Activated CD4-positive, CD25-positive, alpha-beta regulatory T cell treated with anti-CD3 and anti-CD28 coated beads, Interleukin-2, amount 50 U/mL, for 16 hours (primary cell): ENCODE results near the gene NR2C1.

Experiments
- DNase-seq: peaks from one replicate; pipeline ENCODE4 v3.0.0-alpha.2; 2020; ENCODE audit warnings: low read depth, low spot score

The NR2C1 gene

DNA sequence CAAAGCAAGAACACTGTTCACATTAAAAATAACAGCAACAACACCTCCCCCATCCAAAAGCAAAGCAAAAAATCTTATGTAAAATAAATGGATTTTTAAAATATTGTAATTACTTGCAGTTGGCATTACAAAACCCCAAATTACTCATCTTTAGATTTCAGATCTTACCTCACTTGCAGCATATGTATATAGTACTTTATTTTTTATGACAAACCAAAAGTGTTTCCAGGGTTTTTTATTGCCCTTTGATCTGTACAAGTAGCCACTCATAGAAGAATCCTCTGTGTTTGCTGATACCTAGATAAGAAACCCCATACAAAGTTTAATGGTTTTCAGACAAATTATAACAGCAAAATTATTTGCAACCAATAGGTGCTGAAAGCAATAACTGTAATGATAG is 12.2 kb upstream of the NR2C1 start:
- DNase-seq = no peak

DNA sequence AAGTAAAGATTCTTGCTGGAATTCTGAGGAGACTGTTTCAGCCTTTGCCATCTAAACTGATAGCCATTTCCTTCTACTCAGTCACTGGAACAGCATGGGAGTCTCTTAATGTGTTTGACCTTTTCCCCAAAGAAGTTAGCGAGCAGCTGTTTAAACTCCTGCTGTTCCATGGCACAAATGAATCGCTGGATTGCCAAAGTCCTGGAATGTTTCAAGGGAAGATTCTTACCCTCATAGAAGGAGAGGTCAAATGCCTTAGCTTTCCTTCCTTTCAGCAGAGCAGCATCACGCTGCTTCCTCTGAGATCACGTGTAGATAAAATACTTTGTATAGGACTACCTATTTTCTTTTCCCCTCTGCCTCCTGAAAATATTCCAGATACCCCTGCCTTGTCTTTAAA is 10.5 kb upstream of the NR2C1 start:
- no peak for DNase-seq

DNA sequence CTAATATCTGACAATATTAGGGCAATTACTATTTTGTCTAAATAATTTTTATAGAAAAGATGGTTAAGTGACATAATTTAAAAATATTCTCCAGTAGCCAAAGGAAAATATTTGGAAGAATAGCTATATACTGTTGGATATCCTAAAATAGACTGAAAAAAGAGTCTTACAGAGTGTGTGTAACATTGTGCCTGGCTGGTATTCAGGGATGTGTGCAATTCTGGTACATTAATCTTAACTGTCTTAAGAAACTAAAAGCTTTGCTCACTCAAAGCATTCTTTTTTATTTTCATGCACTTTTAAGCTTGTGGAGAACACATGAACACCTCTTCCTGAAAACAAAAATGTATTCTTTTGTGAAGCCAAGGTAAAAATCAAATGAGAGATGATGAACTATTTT is 10.1 kb upstream of the NR2C1 start:
- DNase-seq = no peak

DNA sequence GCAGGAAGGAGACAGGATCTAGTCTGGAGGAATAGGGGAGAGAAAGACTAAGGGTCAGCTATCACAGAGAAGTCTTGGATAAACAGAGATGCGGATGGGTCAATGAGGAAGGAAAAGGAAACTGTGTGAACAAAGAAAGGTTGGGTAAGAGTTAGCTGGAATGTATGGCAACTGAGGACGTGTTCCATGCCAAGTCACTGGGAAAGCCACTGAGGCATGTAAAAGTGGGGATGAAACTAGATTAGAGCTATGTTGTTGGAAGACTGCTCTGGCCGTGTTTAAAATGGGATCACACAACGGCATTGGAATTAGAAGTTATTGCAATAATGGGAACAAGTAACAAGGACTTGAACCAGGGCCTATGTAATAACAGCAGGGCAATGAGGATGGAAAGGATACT is 3.9 kb upstream of the NR2C1 start:
- DNase-seq = no peak

DNA sequence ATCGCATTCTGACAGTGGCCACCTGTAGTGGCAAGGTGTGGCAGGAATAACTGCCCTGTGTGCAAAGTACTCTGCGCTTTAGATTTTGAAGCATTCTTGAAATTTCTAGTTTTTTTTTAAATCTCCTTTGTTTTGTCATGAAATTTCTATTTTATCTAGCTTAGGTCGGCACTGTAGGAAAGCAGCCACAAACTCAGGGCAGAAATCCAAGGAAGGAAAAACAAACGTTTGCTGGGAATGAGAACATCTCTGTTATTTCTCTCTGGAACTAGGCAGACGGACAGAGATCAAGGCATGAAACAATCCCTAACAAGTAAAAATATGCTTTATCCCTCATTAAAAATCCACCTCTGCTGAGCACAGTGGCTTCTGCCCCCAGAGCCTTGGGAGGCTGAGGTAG is 1.3 kb upstream of the NR2C1 start:
- no peak for DNase-seq

DNA sequence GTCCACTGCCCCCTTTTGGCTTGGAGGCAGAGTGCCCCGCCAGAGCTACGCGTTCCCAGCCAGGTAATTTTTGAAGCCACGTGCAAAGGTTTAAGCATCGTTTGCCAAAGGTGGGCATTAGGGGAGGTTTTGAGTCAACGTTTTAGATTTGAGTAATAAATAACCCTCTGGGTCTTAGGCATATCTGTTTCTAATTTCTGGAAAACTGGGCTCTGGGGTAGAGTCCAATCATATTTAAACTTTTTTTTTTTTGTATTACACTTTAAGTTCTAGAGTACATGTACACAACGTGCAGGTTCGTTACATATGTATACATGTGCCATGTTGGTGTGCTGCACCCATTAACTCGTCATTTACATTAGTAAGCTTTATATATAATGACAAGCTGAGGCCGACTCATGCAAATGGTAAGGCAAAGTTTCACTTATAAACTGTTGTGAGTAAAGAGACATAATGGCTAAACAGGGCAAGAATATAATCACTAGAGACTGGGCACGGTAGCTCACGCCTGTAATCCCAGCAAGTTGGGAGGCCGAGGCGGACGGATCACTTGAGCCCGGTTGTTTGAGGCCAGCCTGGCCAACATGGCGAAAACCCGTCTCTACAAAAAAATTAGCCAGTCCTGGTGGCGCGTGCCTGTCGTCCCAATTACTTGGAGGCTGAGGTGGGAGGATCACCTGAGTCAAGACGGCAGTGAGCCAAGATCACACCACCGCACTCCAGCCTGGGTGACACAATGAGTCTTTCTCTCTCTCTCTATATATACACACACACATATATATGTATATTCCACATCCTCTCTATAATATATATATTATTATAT is 491 bp upstream of the NR2C1 start:
- DNase-seq = no peak

DNA sequence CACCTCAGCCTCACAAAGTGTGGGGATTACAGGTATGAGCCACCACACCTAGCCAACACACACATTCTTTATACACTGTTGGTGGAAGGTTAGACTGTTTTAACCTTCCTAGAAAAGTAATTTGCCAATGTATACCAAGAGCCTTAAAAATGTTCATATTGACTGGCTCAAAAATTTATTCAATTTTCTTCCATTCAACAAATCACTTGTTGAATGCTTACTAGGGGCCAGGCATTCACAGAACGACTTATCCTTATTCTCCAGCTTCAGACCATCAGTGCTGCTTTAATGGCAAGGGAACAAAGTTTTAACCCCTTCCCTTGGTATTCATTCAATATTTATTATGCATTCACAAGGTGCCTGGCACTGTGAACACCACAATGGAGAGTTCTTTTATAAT is 3.0 kb downstream of the NR2C1 start:
- no peak for DNase-seq

DNA sequence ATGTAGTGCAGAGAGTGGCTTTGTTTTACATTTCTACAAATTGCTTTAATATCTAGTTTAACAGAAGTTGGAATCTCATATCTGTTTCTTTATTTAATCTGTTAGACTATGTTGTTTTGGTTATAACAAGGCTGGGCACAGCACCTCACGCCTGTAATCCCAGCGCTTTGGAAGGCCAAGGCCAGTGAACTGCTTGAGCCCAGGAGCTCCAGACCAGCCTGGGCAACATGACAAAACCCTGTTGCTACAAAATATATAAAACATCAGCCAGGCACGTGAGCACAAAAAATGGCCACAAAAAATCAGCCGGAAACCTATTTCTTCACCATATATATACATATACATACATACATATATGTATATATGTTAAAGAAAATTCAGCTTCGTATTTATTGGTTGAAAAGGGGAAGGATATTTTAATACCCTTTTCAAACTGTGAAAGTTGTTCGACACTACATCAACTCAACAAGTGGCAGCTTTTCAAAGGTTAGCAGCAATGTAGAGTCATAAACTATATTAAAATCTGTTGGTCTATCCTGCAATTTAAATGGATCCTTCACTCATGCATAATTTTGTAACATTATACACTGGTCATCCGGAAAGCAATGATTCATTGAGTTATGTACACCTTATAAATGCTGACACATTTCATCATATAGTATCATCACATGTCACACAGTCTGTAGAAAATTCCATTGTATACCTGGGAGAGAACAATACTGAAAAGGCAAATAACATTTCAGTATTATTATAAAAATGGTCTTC is 7.1 kb downstream of the NR2C1 start:
- no peak for DNase-seq

DNA sequence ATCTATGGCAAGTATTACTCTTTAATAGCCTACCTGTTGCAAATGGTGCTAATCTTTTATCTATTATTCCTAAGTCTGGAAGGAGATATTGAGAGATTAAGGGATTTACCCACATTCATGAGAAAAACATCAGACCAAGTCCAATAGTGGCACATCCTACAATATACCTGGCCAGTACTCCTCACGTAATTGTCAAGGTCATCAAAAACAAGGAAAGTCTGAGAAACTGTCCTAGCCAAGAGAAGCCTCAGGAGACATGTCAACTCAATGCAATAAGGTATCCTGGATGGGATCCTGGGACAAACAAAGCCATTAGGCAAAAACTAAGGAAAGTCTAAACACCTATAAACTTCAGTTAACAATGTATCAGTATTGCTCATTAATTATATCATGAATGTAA is 12.5 kb downstream of the NR2C1 start:
- DNase-seq = no peak

DNA sequence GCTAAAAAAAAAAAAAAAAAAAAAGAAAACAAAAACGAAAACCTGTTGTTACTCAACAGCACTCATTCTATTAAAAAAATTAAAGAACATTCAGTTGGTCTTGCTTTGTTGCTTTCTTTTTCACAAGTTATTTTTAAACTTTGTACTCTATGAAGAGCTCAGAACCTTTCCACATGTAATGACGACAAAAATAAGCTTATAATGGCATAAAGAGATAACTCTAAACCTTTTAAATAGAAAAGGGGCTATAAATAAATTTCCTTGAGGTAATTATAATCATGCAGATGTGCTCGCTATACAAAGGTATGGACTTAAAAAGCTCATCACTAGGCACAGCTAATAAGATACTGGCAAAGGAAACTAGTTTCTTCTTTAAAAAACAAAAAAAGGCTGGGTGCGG is 13.4 kb downstream of the NR2C1 start:
- no peak for DNase-seq

DNA sequence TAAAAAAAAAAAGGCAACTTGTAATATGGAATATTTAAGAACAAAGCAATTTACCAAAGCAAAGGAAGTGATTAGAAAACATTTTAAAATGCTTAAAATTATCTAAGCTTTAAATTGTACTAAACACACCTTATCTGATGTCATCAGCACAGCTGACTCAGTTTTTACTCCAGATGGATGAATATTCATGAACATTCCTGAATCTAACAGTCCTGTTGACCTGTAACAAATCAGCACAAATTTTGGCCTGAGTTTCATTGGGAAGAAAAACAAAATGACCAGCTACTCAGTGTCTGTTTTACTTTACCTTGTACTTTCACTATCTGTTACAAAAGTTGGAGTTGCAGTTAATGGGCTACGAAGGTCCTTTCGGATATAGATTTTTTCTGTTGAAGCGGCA is 16.0 kb downstream of the NR2C1 start:
- no peak for DNase-seq

DNA sequence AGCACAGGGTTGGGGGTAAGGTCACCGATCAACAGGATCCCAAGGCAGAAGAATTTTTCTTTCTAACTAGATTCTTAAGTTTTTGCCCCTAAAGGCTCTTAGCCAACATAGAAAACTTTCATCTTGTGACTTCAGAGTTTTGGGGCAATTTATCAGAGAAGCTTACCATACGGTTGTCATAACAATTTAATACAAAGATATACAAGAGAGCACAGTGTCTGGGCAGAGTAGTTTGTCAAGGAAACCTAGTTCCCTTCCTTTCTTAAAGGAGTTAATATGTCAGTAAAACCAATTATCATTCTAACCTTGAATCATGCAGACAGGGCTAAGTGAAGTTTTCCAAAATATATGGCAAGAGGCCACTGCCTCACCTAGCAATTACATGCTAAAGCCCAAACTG is 18.4 kb downstream of the NR2C1 start:
- no peak for DNase-seq

DNA sequence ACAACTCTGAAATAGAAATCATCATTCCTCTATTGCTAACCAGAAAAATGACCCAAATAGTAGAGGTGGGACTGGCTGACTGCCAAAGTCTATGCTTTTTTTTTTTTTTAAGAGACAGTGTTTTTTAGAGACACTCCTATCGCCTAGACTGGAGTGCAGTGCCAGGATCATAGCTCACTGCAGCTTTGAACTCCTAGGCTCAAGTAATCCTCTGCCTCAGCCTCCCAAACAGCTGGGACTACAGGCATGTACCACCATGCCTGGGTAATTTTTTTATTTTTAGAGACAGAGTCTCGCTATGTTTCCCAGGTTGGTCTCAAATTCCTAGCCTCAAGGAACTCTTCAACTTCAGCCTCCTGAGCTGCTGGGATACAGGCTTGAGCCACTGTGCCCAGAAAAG is 19.2 kb downstream of the NR2C1 start:
- no peak for DNase-seq

DNA sequence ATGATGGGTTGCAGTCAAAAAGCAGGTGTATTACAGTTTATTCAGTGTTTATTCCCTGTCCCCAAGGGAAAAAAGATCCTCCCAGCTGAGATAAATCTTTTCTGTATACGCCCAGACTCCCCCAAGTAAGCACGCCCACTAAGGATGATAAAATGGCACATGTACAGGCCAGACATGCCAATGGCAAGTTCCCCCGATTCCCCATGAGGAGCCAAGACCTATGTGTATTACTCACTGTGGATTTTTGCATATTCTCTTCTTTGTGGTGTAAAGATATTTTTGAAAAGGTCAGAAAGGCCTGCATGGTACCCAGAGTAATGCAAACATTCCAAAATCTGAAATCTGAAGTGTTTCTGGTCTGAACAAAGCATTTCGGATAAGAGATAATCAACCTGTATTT is 22.2 kb downstream of the NR2C1 start:
- DNase-seq = no peak

DNA sequence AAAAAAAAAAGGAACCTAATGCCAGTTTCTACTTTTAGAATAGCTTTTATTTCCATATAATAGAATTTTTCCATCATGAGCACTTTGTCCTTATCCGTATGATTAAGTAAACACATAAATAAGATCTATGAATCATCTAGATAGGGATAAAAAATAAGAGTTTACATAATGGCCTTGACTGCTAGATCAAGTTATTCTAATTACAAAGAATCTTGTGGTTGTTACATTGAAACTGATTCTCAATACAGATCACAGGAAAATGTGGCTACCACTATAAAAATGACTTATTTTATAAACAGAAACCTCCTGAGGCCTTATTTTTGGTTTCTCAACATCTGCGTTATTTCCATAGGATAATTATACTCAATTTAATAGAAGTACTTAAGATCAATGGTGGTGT is 35.5 kb downstream of the NR2C1 start:
- no peak for DNase-seq

DNA sequence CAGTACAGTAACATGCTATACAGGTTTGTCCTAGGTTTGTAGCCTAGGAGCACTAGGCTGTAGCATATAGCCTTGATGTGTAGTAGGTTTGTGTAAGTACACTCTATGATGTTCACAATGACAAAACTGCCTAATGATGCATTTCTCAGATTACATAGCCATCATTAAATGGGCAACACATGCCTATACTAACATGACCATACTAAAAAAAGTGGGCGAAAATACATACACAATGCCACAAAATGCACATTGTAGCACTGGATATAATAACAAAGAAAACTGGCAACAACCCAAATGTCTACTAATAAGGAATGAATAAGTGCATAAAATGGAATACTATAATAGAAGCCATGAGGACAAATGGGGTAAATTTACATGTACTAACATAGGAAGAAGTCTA is 38.7 kb downstream of the NR2C1 start:
- DNase-seq = no peak

DNA sequence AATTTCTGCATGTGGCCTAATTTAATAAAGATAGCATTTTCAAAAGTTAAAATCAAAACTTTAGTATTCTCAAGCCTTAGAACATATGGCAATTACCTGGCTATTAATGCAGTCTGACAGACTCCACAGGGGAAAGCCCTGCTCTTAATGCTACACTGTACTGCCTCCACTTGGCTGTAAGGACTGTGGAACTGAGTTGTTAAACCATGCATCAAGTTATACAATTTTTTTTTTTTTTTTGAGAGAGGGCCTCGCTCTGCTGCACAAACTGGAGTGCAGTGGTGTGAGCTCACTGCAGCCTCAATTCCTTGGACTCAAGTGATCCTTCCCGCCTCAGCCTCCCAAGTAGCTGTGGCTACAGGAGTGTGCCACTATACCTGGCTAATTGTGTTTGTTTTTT is 50.9 kb downstream of the NR2C1 start:
- DNase-seq = no peak

DNA sequence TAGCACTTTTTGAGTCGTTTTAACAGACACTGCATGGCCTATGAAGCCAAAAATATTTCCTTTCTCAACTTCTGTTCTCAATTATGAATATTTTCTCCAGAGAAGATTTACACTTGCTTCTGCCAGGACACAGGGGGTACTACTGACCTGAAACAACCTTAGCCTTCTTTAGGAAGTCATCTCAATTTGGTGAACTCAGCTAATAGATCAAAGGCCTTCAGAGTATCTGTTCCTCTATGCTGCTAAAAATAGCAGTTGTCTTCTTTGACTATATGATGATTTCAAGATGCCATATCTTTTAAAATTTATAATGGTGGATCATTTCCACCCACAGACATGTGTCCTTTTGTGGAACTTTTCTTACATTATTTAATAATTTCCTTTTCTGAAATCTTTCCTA is 55.9 kb downstream of the NR2C1 start:
- DNase-seq = no peak

DNA sequence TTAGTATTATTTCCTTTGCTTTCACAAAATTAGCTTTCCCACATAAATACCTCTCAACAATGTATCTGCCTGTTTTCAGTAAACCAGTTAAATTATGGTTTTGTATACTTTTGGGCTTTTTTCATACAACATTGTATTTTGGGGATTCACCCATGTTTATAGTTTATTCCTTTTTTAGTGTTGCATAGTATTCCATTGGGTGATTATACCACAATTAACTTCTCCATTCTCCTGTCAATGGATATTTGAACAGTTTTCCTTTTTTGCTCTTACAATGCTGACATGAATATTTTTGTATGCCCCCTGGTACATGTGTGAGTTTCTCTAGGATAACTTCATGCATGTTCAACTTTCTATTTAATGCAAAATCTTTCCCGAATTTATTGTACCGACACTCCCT is 57.3 kb downstream of the NR2C1 start:
- DNase-seq = no peak

DNA sequence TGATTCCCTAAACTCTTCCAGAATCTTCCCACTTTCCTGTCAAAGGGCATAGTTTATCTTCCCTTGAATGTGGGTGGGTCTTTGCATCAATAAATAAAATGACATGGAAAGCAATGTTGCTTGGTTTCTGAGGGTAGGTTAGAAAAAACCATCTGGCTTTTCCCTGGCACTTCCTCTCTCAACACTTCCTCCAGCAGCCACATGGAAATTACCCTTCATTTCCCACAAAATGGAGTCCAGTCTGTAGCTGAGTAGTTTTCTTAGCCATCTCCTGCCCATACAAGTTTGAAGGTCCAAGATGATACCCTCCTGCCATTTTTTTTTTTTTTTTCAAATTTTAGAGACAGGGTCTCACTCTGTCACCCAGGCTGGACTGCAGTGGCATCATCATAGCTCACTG is 58.9 kb downstream of the NR2C1 start:
- DNase-seq = no peak

DNA sequence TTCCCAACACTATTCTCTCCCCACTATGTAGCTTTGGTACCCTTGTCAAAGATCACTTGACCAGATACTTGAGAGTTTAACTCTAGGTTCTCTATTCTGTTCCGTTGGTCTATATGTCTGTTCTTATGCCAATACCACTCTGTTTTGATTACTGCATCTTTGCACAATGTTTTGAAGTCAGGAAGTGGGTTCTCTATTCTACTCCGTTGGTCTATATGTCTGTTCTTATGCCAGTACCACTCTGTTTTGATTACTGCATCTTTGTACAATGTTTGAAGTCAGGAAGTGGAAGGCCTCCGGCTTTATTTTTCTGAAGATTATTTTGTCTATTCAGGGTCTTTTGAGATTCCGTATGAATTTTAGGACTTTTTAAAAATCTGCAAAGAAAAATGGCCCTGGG is 67.2 kb downstream of the NR2C1 start:
- DNase-seq = no peak

DNA sequence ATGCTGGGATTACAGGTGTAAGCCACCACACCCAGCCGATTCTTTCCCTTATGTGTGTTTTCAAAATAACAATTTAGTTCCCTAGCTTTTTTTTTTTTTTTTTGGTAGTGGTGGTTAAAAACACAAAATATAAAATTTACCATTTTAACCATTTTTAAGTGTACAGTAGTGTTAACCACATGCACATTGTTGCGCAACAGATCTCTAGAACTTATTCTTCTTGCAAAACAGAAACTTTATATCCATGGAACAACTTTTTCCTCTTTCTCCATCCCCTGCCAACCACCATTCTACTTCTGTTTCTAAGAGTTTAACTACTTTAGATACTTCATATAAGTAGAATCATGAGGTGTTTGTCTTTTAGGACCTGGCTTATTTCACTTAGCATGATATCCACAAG is 68.8 kb downstream of the NR2C1 start:
- no peak for DNase-seq

DNA sequence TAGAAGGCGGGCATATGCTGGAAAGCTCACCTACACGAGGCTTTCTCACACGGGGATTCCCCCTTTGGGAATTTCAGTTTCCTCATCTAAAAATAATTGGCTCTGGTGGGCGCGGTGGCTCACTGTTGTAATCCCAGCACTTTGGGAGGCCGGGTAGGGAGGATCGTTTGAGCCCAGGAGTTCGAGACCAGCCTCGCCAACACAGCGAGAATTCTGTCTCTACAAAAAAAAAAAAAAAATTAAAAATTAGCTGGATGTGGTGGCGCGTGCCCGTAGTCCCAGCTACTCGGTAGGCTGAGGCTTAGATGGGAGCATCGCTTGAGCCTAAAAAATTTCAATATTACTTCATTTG is 69.5 kb downstream of the NR2C1 start:
- DNase-seq = no peak
